Tibial nerve (tissue), 4 donors: Measurements from ENCODE around the gene SPINDOC.

ENCODE experiments used
- CTCF ChIP-seq, 5 experiments: fragments of 200-600 bp in 3 of 5; fragments of 450-650 bp in 2 of 5; sonication (generic) in 3 of 5; IDR thresholded peaks; one replicate each; pipeline ENCODE4 v1.5.1; 2016 to 2019; ENCODE audit warnings: antibody characterized with exemption in 5 of 5, mild to moderate bottlenecking in 3 of 5, moderate library complexity in 2 of 5
- EP300 ChIP-seq, 2 donors: sonication (generic); formaldehyde crosslinking; IDR thresholded peaks; one replicate each; pipeline ENCODE4 v1.6.1; 2017; ENCODE audit warnings: antibody characterized with exemption in 2 of 2, mild to moderate bottlenecking in 1 of 2
- POLR2A ChIP-seq, 2 donors: fragments of 450-650 bp; IDR thresholded peaks; one replicate each; pipeline ENCODE4 v1.6.1; 2017; ENCODE audit warnings: antibody characterized with exemption in 2 of 2, mild to moderate bottlenecking in 2 of 2, moderate library complexity in 2 of 2

- no peak for TF ChIP-seq POLR2A (IDR thresholded peaks at IDR 0.05)
- no peak for TF ChIP-seq CTCF (IDR thresholded peaks at IDR 0.05)
- no peak for TF ChIP-seq EP300 (IDR thresholded peaks at IDR 0.05)
Observed at GRCh38 chr11:63844836-63845235, 31.6 kb downstream of the SPINDOC start.
